ENCODE results near the gene PHACTR1. TPM values are rescaled to one million over a fixed set of nuclear protein-coding genes. Genes with fewer than 3 reads are reported as not detected.

The PHACTR1 gene
- total and polyA plus RNA-seq, 4 experiments from 2014 or later = 0.03 to 0.44 (median 0.42) TPM

DNA sequence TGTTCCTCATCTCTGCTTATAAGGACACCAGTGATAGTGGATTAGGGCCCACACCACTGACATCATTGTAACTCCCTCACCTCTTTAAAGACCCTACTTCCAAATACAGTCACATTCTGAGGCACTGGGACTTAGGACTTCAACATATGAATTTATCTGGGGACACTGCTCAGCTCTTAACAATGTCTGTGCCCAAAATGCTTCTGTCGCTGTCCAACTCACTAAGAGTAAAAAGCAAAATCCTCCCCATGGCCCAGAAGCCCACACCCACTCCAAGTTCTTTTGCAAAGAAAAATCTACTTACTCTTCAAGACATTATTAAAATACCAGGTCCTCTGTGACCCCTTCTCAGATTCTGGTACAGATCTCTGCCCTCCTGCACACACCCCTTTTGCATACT, 495.5 kb downstream of the PHACTR1 start:
- intact Hi-C loops (cut with micrococcal nuclease) = no loop called here
- ChIA-PET CTCF (ENCODE audit: partially characterized antibody) (no interaction called here), POLR2A (ENCODE audit: partially characterized antibody) (no interaction called here)
- Histone ChIP-seq H3K27me3 (ENCODE audit: insufficient read depth, low read length) (no peaks in the 10 kb centered on the region), H3K4me1 (ENCODE audit: insufficient read depth, low read length) (no peaks in the 10 kb centered on the region), H3K9me3 (ENCODE audit: control insufficient read depth in 1 of 2, low read length in 2 of 2) (no peaks in the 10 kb centered on the region), H3K4me3 (ENCODE audit: low read length in 2 of 2) (no peak overlapping the region), H3K36me3 (ENCODE audit: insufficient read depth, low read length) (no peaks in the 10 kb centered on the region), H3K27ac (ENCODE audit: low read depth, low read length) (no peak overlapping the region)
- Mint-ChIP-seq H3K4me3 (no peak overlapping the region), H3K27me3 (peaks cover 9% of the 10 kb centered on the region in 2 donors), H3K4me1 (no peaks in the 10 kb centered on the region), H3K9me3 (no peaks in the 10 kb centered on the region), H3K36me3 (no peaks in the 10 kb centered on the region), H3K27ac (no peak overlapping the region)
- no peak for DNase-seq

- Mint-ChIP-seq H3K36me3 (no peaks in the 10 kb centered on the region), H3K27me3 (peaks cover 9% of the 10 kb centered on the region in 2 donors), H3K4me3 (no peak overlapping the region), H3K27ac (no peak overlapping the region), H3K4me1 (no peaks in the 10 kb centered on the region), H3K9me3 (no peaks in the 10 kb centered on the region)
- Histone ChIP-seq H3K27ac (ENCODE audit: low read depth, low read length) (no peak overlapping the region), H3K4me3 (ENCODE audit: low read length in 2 of 2) (no peak overlapping the region), H3K27me3 (ENCODE audit: insufficient read depth, low read length) (no peaks in the 10 kb centered on the region), H3K9me3 (ENCODE audit: control insufficient read depth in 1 of 2, low read length in 2 of 2) (no peaks in the 10 kb centered on the region), H3K36me3 (ENCODE audit: insufficient read depth, low read length) (no peaks in the 10 kb centered on the region), H3K4me1 (ENCODE audit: insufficient read depth, low read length) (no peaks in the 10 kb centered on the region)
- POLR2A ChIA-PET (ENCODE audit: partially characterized antibody) = no interaction called here
- intact Hi-C loops (cut with micrococcal nuclease) = no loop called here
- CTCF ChIA-PET (ENCODE audit: partially characterized antibody) = no interaction called here
- DNase-seq = no peak
These were observed 496.0 kb downstream of the PHACTR1 start for GRCh38 chr6:13212538-13212937.

GRCh38 chr6:13215390-13215789, 498.8 kb downstream of the PHACTR1 start:
- no peaks in the 10 kb centered on the region for H3K27me3 ChIP-seq (ENCODE audit: insufficient read depth, low read length)
- intact Hi-C loops (cut with micrococcal nuclease) = no loop called here
- no peaks in the 10 kb centered on the region for H3K9me3 ChIP-seq (ENCODE audit: control insufficient read depth in 1 of 2, low read length in 2 of 2)
- H3K27ac ChIP-seq (ENCODE audit: low read depth, low read length) = no peak overlapping the region
- Mint-ChIP-seq H3K4me1 (no peaks in the 10 kb centered on the region), H3K36me3 (no peaks in the 10 kb centered on the region), H3K27ac (no peak overlapping the region), H3K9me3 (no peaks in the 10 kb centered on the region), H3K4me3 (no peak overlapping the region), H3K27me3 (peaks cover 7 to 10% of the 10 kb centered on the region in 2 donors)
- ChIA-PET CTCF (ENCODE audit: partially characterized antibody) (no interaction called here), POLR2A (ENCODE audit: partially characterized antibody) (no interaction called here)
- no peak overlapping the region for H3K4me3 ChIP-seq (ENCODE audit: low read length in 2 of 2)
- H3K4me1 ChIP-seq (ENCODE audit: insufficient read depth, low read length) = no peaks in the 10 kb centered on the region
- no peak for DNase-seq
- H3K36me3 ChIP-seq (ENCODE audit: insufficient read depth, low read length) = no peaks in the 10 kb centered on the region

GRCh38 chr6:13216236-13217014, 499.9 kb downstream of the PHACTR1 start:
- POLR2A ChIA-PET (ENCODE audit: partially characterized antibody) = no interaction called here
- CTCF ChIA-PET (ENCODE audit: partially characterized antibody) = no interaction called here
- no peaks in the 10 kb centered on the region for H3K9me3 ChIP-seq (ENCODE audit: control insufficient read depth in 1 of 2, low read length in 2 of 2)

GRCh38 chr6:13217206-13217905, 500.8 kb downstream of the PHACTR1 start:
- H3K27me3 ChIP-seq (ENCODE audit: insufficient read depth, low read length) = no peaks in the 10 kb centered on the region
- no peak overlapping the region for H3K27ac ChIP-seq (ENCODE audit: low read depth, low read length)
- Mint-ChIP-seq H3K9me3 (no peaks in the 10 kb centered on the region), H3K27ac (no peak overlapping the region), H3K36me3 (no peaks in the 10 kb centered on the region), H3K4me1 (no peaks in the 10 kb centered on the region), H3K27me3 (peaks cover 5 to 6% of the 10 kb centered on the region in 2 donors), H3K4me3 (no peak overlapping the region)
- ChIA-PET POLR2A (ENCODE audit: partially characterized antibody) (no interaction called here), CTCF (ENCODE audit: partially characterized antibody) (no interaction called here)
- H3K4me1 ChIP-seq (ENCODE audit: insufficient read depth, low read length) = no peaks in the 10 kb centered on the region
- no peak overlapping the region for H3K4me3 ChIP-seq (ENCODE audit: low read length in 2 of 2)
- no peaks in the 10 kb centered on the region for H3K36me3 ChIP-seq (ENCODE audit: insufficient read depth, low read length)
- DNase-seq = no peak
- intact Hi-C loops (cut with micrococcal nuclease) = no loop called here
- no peaks in the 10 kb centered on the region for H3K9me3 ChIP-seq (ENCODE audit: control insufficient read depth in 1 of 2, low read length in 2 of 2)

More at GRCh38 chr6:13216236-13217014, 499.9 kb downstream of the PHACTR1 start:
- peaks cover 7 to 10% of the 10 kb centered on the region in 2 donors for H3K27me3 Mint-ChIP-seq
- no peak overlapping the region for H3K4me3 Mint-ChIP-seq
- Histone ChIP-seq H3K27ac (ENCODE audit: low read depth, low read length) (no peak overlapping the region), H3K4me3 (ENCODE audit: low read length in 2 of 2) (no peak overlapping the region), H3K4me1 (ENCODE audit: insufficient read depth, low read length) (no peaks in the 10 kb centered on the region), H3K27me3 (ENCODE audit: insufficient read depth, low read length) (no peaks in the 10 kb centered on the region), H3K36me3 (ENCODE audit: insufficient read depth, low read length) (no peaks in the 10 kb centered on the region)
- no peak for DNase-seq
- H3K36me3 Mint-ChIP-seq = no peaks in the 10 kb centered on the region
- intact Hi-C loops (cut with micrococcal nuclease) = no loop called here
- H3K4me1 Mint-ChIP-seq = no peaks in the 10 kb centered on the region
- H3K9me3 Mint-ChIP-seq = no peaks in the 10 kb centered on the region
- no peak overlapping the region for H3K27ac Mint-ChIP-seq

DNA sequence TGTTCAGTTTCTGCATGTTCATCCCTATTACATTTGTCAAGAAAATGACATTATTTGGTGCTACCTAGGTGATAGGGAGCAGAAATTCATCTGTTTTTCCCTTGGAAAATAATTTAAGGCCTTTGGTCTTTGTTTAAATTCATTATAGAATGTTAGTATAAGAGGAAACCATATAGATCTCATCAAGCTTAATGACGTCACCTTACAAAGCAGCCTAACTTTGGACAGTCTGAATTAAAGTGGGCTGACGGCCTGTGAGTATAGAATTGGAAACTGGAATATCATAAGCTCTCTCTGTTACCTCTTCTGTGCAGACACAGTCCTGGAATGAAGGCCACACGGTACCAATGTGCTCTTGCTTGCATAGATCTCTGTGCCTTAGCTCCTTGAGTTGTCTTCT, 503.7 kb downstream of the PHACTR1 start:
- ChIA-PET CTCF (ENCODE audit: partially characterized antibody) (no interaction called here), POLR2A (ENCODE audit: partially characterized antibody) (no interaction called here)
- no peak overlapping the region for H3K4me3 ChIP-seq (ENCODE audit: low read length in 2 of 2)
- Mint-ChIP-seq H3K4me1 (no peaks in the 10 kb centered on the region), H3K9me3 (no peaks in the 10 kb centered on the region), H3K27ac (no peak overlapping the region), H3K4me3 (no peak overlapping the region), H3K36me3 (no peaks in the 10 kb centered on the region), H3K27me3 (peaks cover 0 to 2% of the 10 kb centered on the region in 2 donors)
- no peak overlapping the region for H3K27ac ChIP-seq (ENCODE audit: low read depth, low read length)
- DNase-seq = no peak
- H3K27me3 ChIP-seq (ENCODE audit: insufficient read depth, low read length) = no peaks in the 10 kb centered on the region
- intact Hi-C loops (cut with micrococcal nuclease) = no loop called here
- no peaks in the 10 kb centered on the region for H3K4me1 ChIP-seq (ENCODE audit: insufficient read depth, low read length)
- no peaks in the 10 kb centered on the region for H3K9me3 ChIP-seq (ENCODE audit: control insufficient read depth in 1 of 2, low read length in 2 of 2)
- no peaks in the 10 kb centered on the region for H3K36me3 ChIP-seq (ENCODE audit: insufficient read depth, low read length)

DNA sequence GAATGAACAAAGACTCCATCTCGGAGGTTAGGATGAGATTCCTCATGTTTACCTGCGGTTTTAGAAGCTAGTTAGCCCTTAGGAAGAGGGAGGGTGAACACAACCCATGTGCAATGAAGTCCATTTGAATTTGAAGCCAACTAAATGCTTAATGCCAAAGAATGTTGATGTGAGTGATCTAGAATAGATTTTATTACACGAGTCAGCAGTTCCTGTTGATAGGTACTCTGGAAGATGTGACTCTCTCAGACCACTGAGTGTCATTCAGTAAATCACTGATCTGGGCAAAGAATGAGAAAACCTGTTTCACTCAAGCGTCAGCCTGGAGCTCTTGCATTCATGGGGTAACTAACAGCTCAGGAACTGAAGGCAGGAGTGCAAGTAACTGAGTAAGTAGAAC, 505.5 kb downstream of the PHACTR1 start:
- Histone ChIP-seq H3K9me3 (ENCODE audit: control insufficient read depth in 1 of 2, low read length in 2 of 2) (no peaks in the 10 kb centered on the region), H3K4me3 (ENCODE audit: low read length in 2 of 2) (no peak overlapping the region), H3K36me3 (ENCODE audit: insufficient read depth, low read length) (no peaks in the 10 kb centered on the region), H3K27me3 (ENCODE audit: insufficient read depth, low read length) (no peaks in the 10 kb centered on the region), H3K4me1 (ENCODE audit: insufficient read depth, low read length) (no peaks in the 10 kb centered on the region), H3K27ac (ENCODE audit: low read depth, low read length) (no peak overlapping the region)
- Mint-ChIP-seq H3K27me3 (peaks cover 0 to 2% of the 10 kb centered on the region in 2 donors), H3K4me3 (no peak overlapping the region), H3K27ac (no peak overlapping the region), H3K9me3 (no peaks in the 10 kb centered on the region), H3K4me1 (no peaks in the 10 kb centered on the region), H3K36me3 (no peaks in the 10 kb centered on the region)
- DNase-seq = no peak
- ChIA-PET CTCF (ENCODE audit: partially characterized antibody) (no interaction called here), POLR2A (ENCODE audit: partially characterized antibody) (no interaction called here)
- intact Hi-C loops (cut with micrococcal nuclease) = no loop called here

Data from CD4-positive, alpha-beta memory T cell (primary cell).